DND-41 (cell line): ENCODE results near the gene PGF.

Experiments used
- ATAC-seq: fragments of 200-7000 bp; cut with Tn5 transposase; 3 replicates; pipeline ENCODE4 v1.9.1; 2021; ENCODE audit warnings: low read depth; ENCODE audit not compliant: insufficient read depth
- DNase-seq: peaks from one replicate; pipeline ENCODE4 v3.0.0-alpha.2; 2020
- H2AFZ ChIP-seq: 2 replicates; pipeline ENCODE4 v1.6.0; 2012; ENCODE audit warnings: low read depth, low read length
- H3K27ac ChIP-seq: 2 replicates; pipeline ENCODE4 v1.5.1; 2012; ENCODE audit warnings: low read length, inconsistent platforms
- H3K27me3 ChIP-seq: fragments of 200-600 bp; sonication (generic); 2 replicates; pipeline ENCODE4 v1.6.0; 2012; ENCODE audit warnings: low read length, mild to moderate bottlenecking, inconsistent platforms; ENCODE audit not compliant: insufficient read depth, poor library complexity
- H3K36me3 ChIP-seq: 2 replicates; pipeline ENCODE4 v1.5.1; 2012; ENCODE audit warnings: low read length, inconsistent platforms; ENCODE audit not compliant: insufficient read depth
- H3K4me1 ChIP-seq: 2 replicates; pipeline ENCODE4 v1.5.1; 2012; ENCODE audit warnings: mild to moderate bottlenecking, low read length; ENCODE audit not compliant: insufficient read depth
- H3K4me2 ChIP-seq: 2 replicates; pipeline ENCODE4 v1.6.0; 2012; ENCODE audit warnings: mild to moderate bottlenecking, moderate library complexity, low read length, inconsistent platforms; ENCODE audit not compliant: insufficient read depth
- H3K4me3 ChIP-seq, 2 experiments: fragments of 200-600 bp in 1 of 2; shearing (Covaris generic) in 1 of 2; 2 replicates each; pipeline ENCODE4 v1.5.1; 2012 to 2016; ENCODE audit warnings: inconsistent platforms in 2 of 2, low read length in 2 of 2, mild to moderate bottlenecking in 2 of 2, low read depth in 1 of 2, moderate library complexity in 1 of 2
- H3K79me2 ChIP-seq: 2 replicates; pipeline ENCODE4 v1.6.0; 2012; ENCODE audit warnings: low read length, inconsistent platforms; ENCODE audit not compliant: insufficient read depth
- H3K9ac ChIP-seq: 2 replicates; pipeline ENCODE4 v1.6.0; 2012; ENCODE audit warnings: low read depth, mild to moderate bottlenecking, inconsistent platforms, low read length, moderate library complexity
- H3K9me3 ChIP-seq: 2 replicates; pipeline ENCODE4 v1.5.1; 2012; ENCODE audit warnings: low read length, moderate library complexity, mild to moderate bottlenecking, inconsistent platforms; ENCODE audit not compliant: insufficient read depth, severe bottlenecking
- H4K20me1 ChIP-seq: 2 replicates; pipeline ENCODE4 v1.6.0; 2012; ENCODE audit warnings: low read length; ENCODE audit not compliant: insufficient read depth
- EZH2 ChIP-seq: IDR thresholded peaks from 3 replicates; pipeline ENCODE4 v1.6.1; 2012; ENCODE audit warnings: borderline replicate concordance, low read depth, mild to moderate bottlenecking, moderate library complexity, low read length, inconsistent platforms; ENCODE audit not compliant: severe bottlenecking
- TF ChIP-seq, protein P1 (sequence below): IDR thresholded peaks from 2 replicates; pipeline ENCODE4 v1.5.1; 2012; ENCODE audit warnings: borderline replicate concordance, low read length, moderate library complexity, mild to moderate bottlenecking; ENCODE audit not compliant: poor library complexity, severe bottlenecking; ENCODE audit errors: extremely low read depth

Gene PGF

GRCh38 chr14:74964787-74965485, 9.5 kb upstream of the PGF start:
- Histone ChIP-seq H3K4me2 (no peak overlapping the region), H3K4me3 (no peak overlapping the region), H3K27me3 (peaks cover 21% of the 10 kb centered on the region), H4K20me1 (no peaks in the 10 kb centered on the region), H3K9me3 (no peaks in the 10 kb centered on the region), H3K9ac (no peak overlapping the region), H3K27ac (no peak overlapping the region), H3K36me3 (no peaks in the 10 kb centered on the region), H3K4me1 (no peaks in the 10 kb centered on the region), H2AFZ (no peak overlapping the region), H3K79me2 (no peaks in the 10 kb centered on the region)
- ATAC-seq (no peak), DNase-seq (no peak)
- TF ChIP-seq, protein P1, sequence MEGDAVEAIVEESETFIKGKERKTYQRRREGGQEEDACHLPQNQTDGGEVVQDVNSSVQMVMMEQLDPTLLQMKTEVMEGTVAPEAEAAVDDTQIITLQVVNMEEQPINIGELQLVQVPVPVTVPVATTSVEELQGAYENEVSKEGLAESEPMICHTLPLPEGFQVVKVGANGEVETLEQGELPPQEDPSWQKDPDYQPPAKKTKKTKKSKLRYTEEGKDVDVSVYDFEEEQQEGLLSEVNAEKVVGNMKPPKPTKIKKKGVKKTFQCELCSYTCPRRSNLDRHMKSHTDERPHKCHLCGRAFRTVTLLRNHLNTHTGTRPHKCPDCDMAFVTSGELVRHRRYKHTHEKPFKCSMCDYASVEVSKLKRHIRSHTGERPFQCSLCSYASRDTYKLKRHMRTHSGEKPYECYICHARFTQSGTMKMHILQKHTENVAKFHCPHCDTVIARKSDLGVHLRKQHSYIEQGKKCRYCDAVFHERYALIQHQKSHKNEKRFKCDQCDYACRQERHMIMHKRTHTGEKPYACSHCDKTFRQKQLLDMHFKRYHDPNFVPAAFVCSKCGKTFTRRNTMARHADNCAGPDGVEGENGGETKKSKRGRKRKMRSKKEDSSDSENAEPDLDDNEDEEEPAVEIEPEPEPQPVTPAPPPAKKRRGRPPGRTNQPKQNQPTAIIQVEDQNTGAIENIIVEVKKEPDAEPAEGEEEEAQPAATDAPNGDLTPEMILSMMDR = no peak
- no peak for TF ChIP-seq EZH2

DNA sequence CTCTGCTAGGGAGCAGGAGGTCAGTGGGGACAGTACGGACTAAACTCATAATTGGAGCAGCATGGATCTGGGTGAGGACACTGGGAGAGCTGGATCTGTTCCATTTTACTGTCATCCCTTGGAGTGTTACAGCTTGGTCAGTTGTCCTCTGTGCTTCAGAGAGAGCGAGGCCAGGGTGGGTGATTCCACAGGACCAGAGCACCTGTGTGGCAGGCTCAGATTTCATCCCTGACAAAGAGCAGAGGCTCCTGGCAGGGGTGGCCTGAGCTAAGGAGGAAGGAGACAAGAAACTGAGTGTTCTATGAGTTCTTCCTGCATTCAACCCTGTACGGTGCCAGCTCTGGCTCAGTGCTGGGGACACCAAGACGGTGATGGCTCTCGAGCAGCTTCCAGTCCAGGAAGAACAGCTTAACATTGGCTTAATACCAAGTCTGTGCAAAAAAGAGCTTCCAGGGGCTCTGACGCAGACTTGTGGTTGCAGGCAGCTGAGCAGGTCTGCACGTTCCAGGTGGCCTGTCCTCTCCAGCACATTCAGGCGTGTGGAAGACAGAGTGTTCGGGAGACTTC, 8.4 kb upstream of the PGF start:
- H2AFZ ChIP-seq = no peak overlapping the region
- H4K20me1 ChIP-seq = no peaks in the 10 kb centered on the region
- H3K27me3 ChIP-seq = peaks cover 21% of the 10 kb centered on the region
- no peak for DNase-seq
- no peaks in the 10 kb centered on the region for H3K9me3 ChIP-seq
- H3K4me3 ChIP-seq = no peak overlapping the region
- no peak for TF ChIP-seq EZH2
- H3K36me3 ChIP-seq = no peaks in the 10 kb centered on the region
- no peaks in the 10 kb centered on the region for H3K79me2 ChIP-seq
- no peak overlapping the region for H3K27ac ChIP-seq
- peak; percentile 35; the same call in 1 of the 3 replicates for ATAC-seq
- no peak overlapping the region for H3K9ac ChIP-seq
- H3K4me1 ChIP-seq = no peaks in the 10 kb centered on the region
- H3K4me2 ChIP-seq = no peak overlapping the region

DNA sequence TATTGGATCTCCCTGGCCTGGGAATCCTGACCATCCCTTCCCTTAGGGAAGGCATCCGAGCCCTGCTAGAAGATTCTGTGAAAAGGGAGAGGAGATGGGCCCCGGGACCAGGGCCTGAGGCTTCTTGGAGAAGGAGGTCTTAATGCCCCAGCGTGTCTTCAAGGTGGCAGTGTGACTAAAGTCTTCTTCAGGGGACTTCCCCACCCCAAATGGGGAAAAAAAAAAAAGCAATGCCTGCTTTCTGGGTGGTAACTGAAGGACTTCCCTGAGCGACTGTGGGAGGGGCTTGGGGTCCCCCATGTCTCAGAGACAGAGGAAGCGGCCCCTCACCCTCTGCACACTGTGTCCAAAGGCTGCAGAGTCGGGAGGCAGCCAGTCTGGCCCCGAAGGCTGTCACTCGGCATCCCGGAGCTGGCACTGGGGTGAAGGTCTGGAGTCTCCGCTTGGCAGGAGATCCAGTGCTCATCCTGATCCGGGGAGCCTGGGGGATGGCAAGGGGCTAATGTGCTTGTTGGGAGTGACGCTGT, 7.8 kb upstream of the PGF start:
- Histone ChIP-seq H3K9ac (no peak overlapping the region), H3K4me3 (no peak overlapping the region), H3K27me3 (peaks cover 21% of the 10 kb centered on the region), H2AFZ (no peak overlapping the region), H3K9me3 (no peaks in the 10 kb centered on the region), H3K36me3 (no peaks in the 10 kb centered on the region), H3K4me1 (no peaks in the 10 kb centered on the region), H3K79me2 (no peaks in the 10 kb centered on the region), H4K20me1 (no peaks in the 10 kb centered on the region), H3K4me2 (no peak overlapping the region), H3K27ac (no peak overlapping the region)
- TF ChIP-seq, protein P1 = no peak
- TF ChIP-seq EZH2 = no peak
- DNase-seq (no peak), ATAC-seq (no peak)

GRCh38 chr14:74962493-74962892, 7.1 kb upstream of the PGF start:
- no peak for TF ChIP-seq EZH2
- TF ChIP-seq, protein P1 = no peak
- ATAC-seq = no peak
- Histone ChIP-seq H3K4me2 (no peak overlapping the region), H3K9ac (no peak overlapping the region), H3K27ac (no peak overlapping the region), H3K36me3 (no peaks in the 10 kb centered on the region), H3K27me3 (peaks cover 21% of the 10 kb centered on the region), H3K79me2 (no peaks in the 10 kb centered on the region), H3K4me1 (no peaks in the 10 kb centered on the region), H2AFZ (no peak overlapping the region), H3K4me3 (no peak overlapping the region), H3K9me3 (no peaks in the 10 kb centered on the region), H4K20me1 (no peaks in the 10 kb centered on the region)
- DNase-seq = no peak
